Stimulated activated CD8-positive, alpha-beta memory T cell treated with anti-CD3 and anti-CD28 coated beads, Interleukin-12 subunit alpha, Interleukin-12 subunit beta, amount 100 ng/mL, for 24 hours (primary cell): ENCODE data around the gene TPSAB1.

Source experiments
- DNase-seq: peaks from one replicate; pipeline ENCODE4 v3.0.0-alpha.2; 2020; ENCODE audit errors: extremely low read depth

TPSAB1 gene

GRCh38 chr16:1285669-1286512 is 45.4 kb downstream of the TPSAB1 start:
- no peak for DNase-seq

- DNase-seq = no peak
Observed at GRCh38 chr16:1286513-1287094, 46.1 kb downstream of the TPSAB1 start.

GRCh38 chr16:1287982-1288670 is 47.6 kb downstream of the TPSAB1 start:
- no peak for DNase-seq

- no peak for DNase-seq
Observed at GRCh38 chr16:1288813-1289476, 48.4 kb downstream of the TPSAB1 start.

GRCh38 chr16:1289477-1289866 is 49.0 kb downstream of the TPSAB1 start:
- no peak for DNase-seq

- no peak for DNase-seq
Observed at GRCh38 chr16:1290063-1290501, 49.6 kb downstream of the TPSAB1 start.

- DNase-seq = no peak
Observed at GRCh38 chr16:1290860-1291575, 50.5 kb downstream of the TPSAB1 start.

- DNase-seq = no peak
Observed at GRCh38 chr16:1291576-1291974, 51.1 kb downstream of the TPSAB1 start.
